Cardiac muscle cell (in vitro differentiated cells and primary cell): ENCODE results near the gene DHX38. TPM values are rescaled to one million over a fixed set of nuclear protein-coding genes. Genes with fewer than 3 reads are reported as not detected.
A peak's percentile ranks its signal among the peaks of the same experiment; 100 is the strongest.
"Not testable (repeated sequence)": the region's sequence is repeated elsewhere in the genome, so short reads cannot be mapped to it uniquely, and the experiment has no call there.

Source experiments
- DNase-seq, 2 donors: peaks; one replicate each; pipeline versions ENCODE4 v3.0.0 to v3.0.0-alpha.2; 2010 to 2017; ENCODE audit warnings: low read depth in 1 of 2, low spot score in 1 of 2
- H3K27ac ChIP-seq: fragments of 200-600 bp; sonication (generic); 2 replicates; pipeline ENCODE4 v1.5.1; 2016
- H3K27me3 ChIP-seq: fragments of 200-600 bp; sonication (generic); 2 replicates; pipeline ENCODE4 v1.6.0; 2016; ENCODE audit warnings: control low read depth
- H3K36me3 ChIP-seq: fragments of 200-600 bp; sonication (generic); 2 replicates; pipeline ENCODE4 v1.5.1; 2016; ENCODE audit warnings: control low read depth
- H3K4me1 ChIP-seq: fragments of 200-600 bp; sonication (generic); 2 replicates; pipeline ENCODE4 v1.8.1; 2017; ENCODE audit warnings: low read depth, mild to moderate bottlenecking, mixed run types
- H3K4me3 ChIP-seq: fragments of 200-600 bp; sonication (generic); 2 replicates; pipeline ENCODE4 v1.5.1; 2016; ENCODE audit warnings: mild to moderate bottlenecking
- H3K9me3 ChIP-seq: fragments of 200-600 bp; sonication (generic); 2 replicates; pipeline ENCODE4 v1.5.1; 2017; ENCODE audit warnings: low read depth, mild to moderate bottlenecking, control low read depth
- polyA plus RNA-seq: library from polyadenylated mRNA; unstranded; fragments of >200 nt; fragmentation: Nextera tagmentation; extraction: Ambion mirVana; gene quantifications from 2 replicates; pipeline ENCODE4 v1.2.1, GENCODE V29; 2016
- total RNA-seq: library from RNA; depleted of rRNA; stranded (reverse); fragments of >200 nt; gene quantifications from 2 replicates; pipeline ENCODE4 v1.2.3, GENCODE V29; 2016
- TF ChIP-seq, protein P1 (sequence below): IDR thresholded peaks from 2 replicates; pipeline ENCODE4 v1.5.1; 2012; ENCODE audit warnings: low read depth, mild to moderate bottlenecking, low read length

Gene DHX38
- total and polyA plus RNA-seq, 2 experiments from 2014 or later = 26.2 to 39.4 TPM

DNA sequence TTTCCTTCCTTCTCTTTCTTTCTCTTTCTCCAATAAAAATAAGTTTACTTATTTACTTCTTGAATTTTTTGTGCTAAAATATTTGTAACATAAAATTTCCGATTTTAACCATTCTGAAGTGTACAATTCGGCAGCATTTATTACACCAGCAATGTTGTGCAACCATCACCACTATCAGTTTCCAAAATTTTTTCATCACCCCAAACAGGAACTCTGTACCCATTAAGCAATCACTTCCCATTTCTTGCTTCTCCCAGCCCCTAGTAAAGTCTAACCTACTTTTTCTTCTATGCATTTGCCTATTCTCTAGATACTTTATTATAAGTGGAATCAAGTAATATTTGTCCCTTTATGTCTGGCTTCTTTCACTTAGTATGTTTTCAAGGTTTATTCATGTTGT is 41.8 kb upstream of the DHX38 start:
- Histone ChIP-seq H3K9me3 (no peaks in the 10 kb centered on the region), H3K27me3 (no peaks in the 10 kb centered on the region), H3K4me3 (no peak overlapping the region), H3K36me3 (no peaks in the 10 kb centered on the region), H3K27ac (no peak overlapping the region), H3K4me1 (no peaks in the 10 kb centered on the region)
- peak in 1 of 2 donors; percentile 47 for DNase-seq
- TF ChIP-seq, protein P1, sequence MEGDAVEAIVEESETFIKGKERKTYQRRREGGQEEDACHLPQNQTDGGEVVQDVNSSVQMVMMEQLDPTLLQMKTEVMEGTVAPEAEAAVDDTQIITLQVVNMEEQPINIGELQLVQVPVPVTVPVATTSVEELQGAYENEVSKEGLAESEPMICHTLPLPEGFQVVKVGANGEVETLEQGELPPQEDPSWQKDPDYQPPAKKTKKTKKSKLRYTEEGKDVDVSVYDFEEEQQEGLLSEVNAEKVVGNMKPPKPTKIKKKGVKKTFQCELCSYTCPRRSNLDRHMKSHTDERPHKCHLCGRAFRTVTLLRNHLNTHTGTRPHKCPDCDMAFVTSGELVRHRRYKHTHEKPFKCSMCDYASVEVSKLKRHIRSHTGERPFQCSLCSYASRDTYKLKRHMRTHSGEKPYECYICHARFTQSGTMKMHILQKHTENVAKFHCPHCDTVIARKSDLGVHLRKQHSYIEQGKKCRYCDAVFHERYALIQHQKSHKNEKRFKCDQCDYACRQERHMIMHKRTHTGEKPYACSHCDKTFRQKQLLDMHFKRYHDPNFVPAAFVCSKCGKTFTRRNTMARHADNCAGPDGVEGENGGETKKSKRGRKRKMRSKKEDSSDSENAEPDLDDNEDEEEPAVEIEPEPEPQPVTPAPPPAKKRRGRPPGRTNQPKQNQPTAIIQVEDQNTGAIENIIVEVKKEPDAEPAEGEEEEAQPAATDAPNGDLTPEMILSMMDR = no peak

DNA sequence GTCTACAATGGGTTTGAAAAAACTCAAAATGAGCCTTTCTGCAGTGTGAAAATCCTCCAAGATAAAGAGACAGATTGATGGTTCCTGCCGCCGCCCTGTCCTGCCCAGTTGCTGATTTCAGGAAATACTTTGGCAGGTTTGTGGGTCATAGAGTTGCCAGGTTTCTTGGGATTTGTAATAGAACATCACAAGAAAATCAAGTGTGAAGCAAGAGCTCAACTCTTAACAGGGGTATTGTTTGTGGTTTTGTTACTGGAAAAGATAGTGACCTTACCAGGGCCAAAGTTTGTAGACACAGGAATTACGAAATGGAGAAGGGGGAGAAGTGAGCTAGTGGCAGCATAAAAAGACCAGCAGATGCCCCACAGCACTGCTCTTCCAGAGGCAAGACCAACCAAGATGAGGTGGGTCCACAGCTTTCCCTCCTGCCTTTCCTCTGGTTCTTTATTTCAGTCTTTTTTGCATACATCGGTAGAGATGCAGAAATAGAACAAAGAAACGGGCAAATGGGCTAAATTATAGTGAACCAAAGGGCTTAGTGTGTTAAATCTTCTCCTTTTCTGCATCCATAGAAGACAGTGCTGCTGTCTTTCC is 39.3 kb upstream of the DHX38 start, which contains the start of gene HP:
HP (plus strand) TSS at position 252 of the 594 bp plus-strand sequence; CDS start at position 400, 148 bp downstream.
- not testable (repeated sequence) for H3K9me3 ChIP-seq, H3K36me3 ChIP-seq, H3K4me3 ChIP-seq, H3K4me1 ChIP-seq, H3K27me3 ChIP-seq, H3K27ac ChIP-seq
- peak in 1 of 2 donors; percentile 54 for DNase-seq

DNA sequence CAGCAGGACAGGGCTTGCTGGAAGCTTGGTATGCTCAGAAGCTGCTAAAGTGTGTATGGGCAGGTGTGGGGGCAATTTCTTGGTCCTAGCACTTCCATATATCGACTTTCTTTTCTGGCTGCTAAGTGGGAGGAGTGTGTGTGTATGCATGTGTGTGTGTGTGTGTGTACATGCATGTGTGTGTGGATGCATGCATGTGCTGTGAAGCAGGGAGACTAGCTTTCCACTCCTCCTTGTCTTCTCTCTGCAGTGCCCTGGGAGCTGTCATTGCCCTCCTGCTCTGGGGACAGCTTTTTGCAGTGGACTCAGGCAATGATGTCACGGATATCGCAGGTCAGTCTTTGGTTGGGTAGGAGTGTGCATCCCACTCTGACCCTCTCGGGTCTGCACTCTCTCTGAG is 37.7 kb upstream of the DHX38 start:
- TF ChIP-seq, protein P1 = no peak
- H3K27me3 ChIP-seq = no peaks in the 10 kb centered on the region
- no peaks in the 10 kb centered on the region for H3K36me3 ChIP-seq
- no peak for DNase-seq
- H3K27ac ChIP-seq = no peak overlapping the region
- no peak overlapping the region for H3K4me3 ChIP-seq
- H3K4me1 ChIP-seq = no peaks in the 10 kb centered on the region
- no peaks in the 10 kb centered on the region for H3K9me3 ChIP-seq

DNA sequence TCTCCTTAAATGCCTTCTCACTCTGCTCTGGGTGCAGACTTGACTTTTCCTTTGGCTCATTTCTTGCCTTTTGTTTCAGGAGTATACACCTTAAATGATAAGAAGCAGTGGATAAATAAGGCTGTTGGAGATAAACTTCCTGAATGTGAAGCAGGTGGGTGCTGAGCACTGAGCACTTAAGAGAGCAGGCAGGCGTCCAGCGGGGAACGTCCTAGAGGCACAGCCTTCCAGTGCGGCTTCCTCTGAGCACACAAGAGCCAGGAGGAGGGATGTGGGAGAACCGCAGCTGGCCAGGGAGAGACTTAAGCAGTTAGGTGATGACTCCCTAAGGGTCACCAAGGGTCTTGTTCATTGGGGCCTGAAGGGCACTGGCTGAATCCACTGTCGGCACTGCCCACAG is 36.3 kb upstream of the DHX38 start:
- not testable (repeated sequence) for H3K27ac ChIP-seq, H3K4me1 ChIP-seq, DNase-seq, H3K36me3 ChIP-seq, H3K4me3 ChIP-seq, H3K9me3 ChIP-seq, H3K27me3 ChIP-seq

DNA sequence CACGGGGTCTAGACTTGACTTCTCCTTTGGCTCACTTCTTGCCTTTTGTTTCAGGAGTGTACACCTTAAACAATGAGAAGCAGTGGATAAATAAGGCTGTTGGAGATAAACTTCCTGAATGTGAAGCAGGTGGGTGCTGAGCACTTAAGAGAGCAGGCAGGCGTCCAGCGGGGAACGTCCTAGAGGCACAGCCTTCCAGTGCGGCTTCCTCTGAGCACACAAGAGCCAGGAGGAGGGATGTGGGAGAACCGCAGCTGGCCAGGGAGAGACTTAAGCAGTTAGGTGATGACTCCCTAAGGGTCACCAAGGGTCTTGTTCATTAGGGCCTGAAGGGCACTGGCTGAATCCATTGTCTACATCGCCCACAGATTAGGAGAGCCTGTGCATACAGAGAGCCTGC is 34.6 kb upstream of the DHX38 start:
- not testable (repeated sequence) for H3K36me3 ChIP-seq, DNase-seq, H3K4me3 ChIP-seq, H3K27me3 ChIP-seq, H3K4me1 ChIP-seq, H3K9me3 ChIP-seq, H3K27ac ChIP-seq

DNA sequence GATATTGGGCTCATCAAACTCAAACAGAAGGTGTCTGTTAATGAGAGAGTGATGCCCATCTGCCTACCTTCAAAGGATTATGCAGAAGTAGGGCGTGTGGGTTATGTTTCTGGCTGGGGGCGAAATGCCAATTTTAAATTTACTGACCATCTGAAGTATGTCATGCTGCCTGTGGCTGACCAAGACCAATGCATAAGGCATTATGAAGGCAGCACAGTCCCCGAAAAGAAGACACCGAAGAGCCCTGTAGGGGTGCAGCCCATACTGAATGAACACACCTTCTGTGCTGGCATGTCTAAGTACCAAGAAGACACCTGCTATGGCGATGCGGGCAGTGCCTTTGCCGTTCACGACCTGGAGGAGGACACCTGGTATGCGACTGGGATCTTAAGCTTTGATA is 33.2 kb upstream of the DHX38 start:
- H3K36me3 ChIP-seq = no peaks in the 10 kb centered on the region

DNA sequence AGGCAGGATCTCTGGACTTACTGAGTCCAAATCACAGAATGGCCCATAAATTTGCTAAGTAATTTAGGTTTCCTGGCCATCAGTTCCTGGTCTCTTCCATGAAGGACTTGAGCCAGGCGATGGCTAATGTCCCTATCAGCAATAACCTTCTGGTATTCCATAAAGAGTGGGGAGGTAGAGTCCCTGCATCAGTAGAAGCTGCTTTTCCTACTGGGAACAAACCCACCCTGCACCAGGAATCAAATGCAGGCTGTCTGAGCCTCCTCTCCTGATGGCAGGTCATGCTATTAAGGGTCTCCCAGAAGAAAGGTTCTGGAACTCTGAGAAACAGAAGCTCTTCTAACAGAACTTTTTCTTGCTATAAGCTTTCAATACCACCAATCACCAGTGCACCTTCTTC is 32.1 kb upstream of the DHX38 start:
- peaks cover 4% of the 10 kb centered on the region for H3K4me1 ChIP-seq
- TF ChIP-seq, protein P1 = no peak
- no peaks in the 10 kb centered on the region for H3K36me3 ChIP-seq

More for the DNA sequence above, 33.2 kb upstream of the DHX38 start:
- Histone ChIP-seq H3K4me3 (no peak overlapping the region), H3K27me3 (no peaks in the 10 kb centered on the region), H3K4me1 (no peaks in the 10 kb centered on the region), H3K27ac (no peak overlapping the region), H3K9me3 (no peaks in the 10 kb centered on the region)
- DNase-seq = no peak
- TF ChIP-seq, protein P1 = no peak

More for the DNA sequence above, 32.1 kb upstream of the DHX38 start:
- H3K27ac ChIP-seq = no peak overlapping the region
- H3K27me3 ChIP-seq = no peaks in the 10 kb centered on the region
- H3K4me3 ChIP-seq = no peak overlapping the region
- no peak for DNase-seq
- no peaks in the 10 kb centered on the region for H3K9me3 ChIP-seq
